ENCODE data around the gene ADO.

ADO gene

DNA sequence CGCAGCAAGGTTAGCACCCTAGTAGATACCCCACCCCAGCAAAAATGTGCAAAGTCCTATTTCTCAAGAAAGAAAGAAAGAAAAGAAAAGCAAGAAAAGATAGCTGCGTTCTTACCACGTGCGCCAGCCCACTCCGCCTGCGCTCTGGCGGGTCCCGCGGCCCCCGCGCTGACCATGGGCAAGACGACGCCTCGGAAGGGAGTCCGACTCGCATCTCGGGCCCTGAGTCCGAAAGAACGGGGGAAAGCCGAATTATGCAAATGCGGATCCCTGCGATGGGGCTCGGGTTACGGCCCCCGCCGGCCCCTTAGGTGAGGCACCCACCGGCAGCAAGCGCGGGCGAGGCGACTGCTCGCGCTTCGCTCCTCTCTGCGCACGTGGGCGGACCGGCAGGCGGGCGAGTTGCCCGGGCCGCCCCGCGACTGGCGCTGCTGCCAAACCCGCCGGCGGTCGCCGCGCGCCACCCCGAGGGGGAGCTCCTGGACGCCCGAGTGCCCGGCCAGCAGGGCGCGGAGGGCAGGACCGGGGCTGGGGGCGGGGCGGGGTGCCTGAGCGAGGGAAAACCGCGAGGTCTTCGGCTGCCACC, 14.0 kb downstream of the ADO start:
- Mint-ChIP-seq H3K9me3 (no peaks in the 10 kb centered on the region), H3K36me3 (ENCODE audit: low read depth) (peaks cover 23% of the 10 kb centered on the region), H3K4me1 (ENCODE audit: low read depth) (peaks cover 33% of the 10 kb centered on the region), H3K27ac (peak overlapping the region; percentile 94), H3K4me3 (peak overlapping the region; percentile 93), H3K27me3 (peaks cover 28% of the 10 kb centered on the region)

GRCh38 chr10:62819141-62819920, 14.8 kb downstream of the ADO start:
- H3K4me3 Mint-ChIP-seq, result peak overlapping the region; percentile 51
- H3K9me3 Mint-ChIP-seq, result no peaks in the 10 kb centered on the region
- peak overlapping the region; percentile 55 for H3K27ac Mint-ChIP-seq
- peaks cover 25% of the 10 kb centered on the region for H3K4me1 Mint-ChIP-seq (ENCODE audit: low read depth)
- H3K27me3 Mint-ChIP-seq, result peaks cover 28% of the 10 kb centered on the region
- H3K36me3 Mint-ChIP-seq (ENCODE audit: low read depth), result peaks cover 14% of the 10 kb centered on the region

GRCh38 chr10:62820586-62820985, 16.1 kb downstream of the ADO start:
- Mint-ChIP-seq H3K4me1 (ENCODE audit: low read depth) (peaks cover 24% of the 10 kb centered on the region), H3K4me3 (no peak overlapping the region), H3K27ac (no peak overlapping the region), H3K27me3 (peaks cover 28% of the 10 kb centered on the region), H3K9me3 (no peaks in the 10 kb centered on the region), H3K36me3 (ENCODE audit: low read depth) (peaks cover 6% of the 10 kb centered on the region)

DNA sequence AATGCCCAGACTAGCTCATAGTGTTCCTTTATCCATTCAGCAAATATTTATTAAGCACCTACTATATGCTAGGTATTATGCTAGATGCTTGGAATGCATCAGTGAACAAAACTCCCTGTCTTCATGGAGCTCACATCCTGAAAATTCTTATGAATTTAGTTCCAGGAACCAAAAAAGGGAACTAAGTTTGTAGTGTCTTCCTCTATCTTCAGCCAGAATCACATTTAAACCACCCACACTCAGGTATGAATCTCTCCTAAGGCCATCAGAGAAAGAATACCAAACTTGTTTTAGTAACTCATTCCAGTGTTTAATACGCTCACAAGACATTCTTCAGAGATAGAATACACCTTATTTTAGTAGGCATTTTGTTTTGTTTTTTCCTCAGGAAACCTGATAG, 21.8 kb downstream of the ADO start:
- no peak overlapping the region for H3K27ac Mint-ChIP-seq
- H3K27me3 Mint-ChIP-seq, result peaks cover 13% of the 10 kb centered on the region
- no peak overlapping the region for H3K4me3 Mint-ChIP-seq
- H3K4me1 Mint-ChIP-seq (ENCODE audit: low read depth), result no peaks in the 10 kb centered on the region
- no peaks in the 10 kb centered on the region for H3K36me3 Mint-ChIP-seq (ENCODE audit: low read depth)
- no peaks in the 10 kb centered on the region for H3K9me3 Mint-ChIP-seq

DNA sequence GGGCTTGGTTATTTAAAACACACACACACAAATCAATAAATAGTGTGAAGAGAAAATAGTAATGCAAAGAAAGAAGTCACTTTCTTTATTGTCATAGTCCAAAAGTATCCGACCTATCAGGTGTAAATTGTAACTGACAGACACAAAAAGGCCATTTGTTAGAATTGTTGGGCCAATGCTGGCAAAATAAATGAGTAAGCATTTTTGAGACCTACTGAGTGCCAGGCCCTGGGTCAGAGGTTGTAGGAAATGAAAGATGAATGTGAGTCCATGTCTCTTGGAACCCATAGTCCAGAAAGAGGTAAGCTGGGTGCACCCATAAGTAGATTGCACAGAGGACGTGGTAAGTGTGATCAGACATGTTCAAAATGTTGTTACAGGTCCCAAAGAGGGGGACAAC, 25.1 kb downstream of the ADO start:
- Mint-ChIP-seq H3K27me3 (peaks cover 16% of the 10 kb centered on the region), H3K9me3 (no peaks in the 10 kb centered on the region), H3K4me1 (ENCODE audit: low read depth) (no peaks in the 10 kb centered on the region), H3K4me3 (no peak overlapping the region), H3K27ac (no peak overlapping the region), H3K36me3 (ENCODE audit: low read depth) (no peaks in the 10 kb centered on the region)

- Mint-ChIP-seq H3K36me3 (ENCODE audit: low read depth) (no peaks in the 10 kb centered on the region), H3K27me3 (peaks cover 19% of the 10 kb centered on the region), H3K9me3 (no peaks in the 10 kb centered on the region), H3K4me3 (no peak overlapping the region), H3K27ac (no peak overlapping the region), H3K4me1 (ENCODE audit: low read depth) (no peaks in the 10 kb centered on the region)
Observed at GRCh38 chr10:62830679-62831078, 26.2 kb downstream of the ADO start.

GRCh38 chr10:62831346-62831745, 26.8 kb downstream of the ADO start:
- Mint-ChIP-seq H3K9me3 (no peaks in the 10 kb centered on the region), H3K4me3 (no peak overlapping the region), H3K4me1 (ENCODE audit: low read depth) (no peaks in the 10 kb centered on the region), H3K27ac (no peak overlapping the region), H3K27me3 (peaks cover 20% of the 10 kb centered on the region), H3K36me3 (ENCODE audit: low read depth) (no peaks in the 10 kb centered on the region)

DNA sequence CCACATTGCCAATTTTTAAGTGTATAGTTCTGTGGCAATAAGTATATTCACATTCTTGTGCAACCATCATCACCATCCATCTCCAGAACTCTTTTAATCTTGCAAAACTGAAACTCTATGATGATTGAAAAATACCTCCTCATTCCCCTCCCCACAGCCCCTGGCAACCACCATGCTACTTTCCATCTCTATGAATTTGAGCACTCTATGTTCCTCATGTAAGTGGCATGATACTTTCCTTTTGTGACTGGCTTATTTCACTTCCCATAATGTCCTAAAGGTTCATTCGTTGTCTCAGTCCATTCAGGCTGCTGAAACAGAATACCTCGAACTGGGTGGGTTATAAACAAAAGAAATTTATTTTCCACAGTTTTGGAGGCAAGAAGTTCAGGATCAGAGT, 35.1 kb downstream of the ADO start:
- Mint-ChIP-seq H3K9me3 (no peaks in the 10 kb centered on the region), H3K27ac (no peak overlapping the region), H3K27me3 (peaks cover 17% of the 10 kb centered on the region), H3K36me3 (ENCODE audit: low read depth) (no peaks in the 10 kb centered on the region), H3K4me1 (ENCODE audit: low read depth) (peaks cover 17% of the 10 kb centered on the region), H3K4me3 (no peak overlapping the region)

DNA sequence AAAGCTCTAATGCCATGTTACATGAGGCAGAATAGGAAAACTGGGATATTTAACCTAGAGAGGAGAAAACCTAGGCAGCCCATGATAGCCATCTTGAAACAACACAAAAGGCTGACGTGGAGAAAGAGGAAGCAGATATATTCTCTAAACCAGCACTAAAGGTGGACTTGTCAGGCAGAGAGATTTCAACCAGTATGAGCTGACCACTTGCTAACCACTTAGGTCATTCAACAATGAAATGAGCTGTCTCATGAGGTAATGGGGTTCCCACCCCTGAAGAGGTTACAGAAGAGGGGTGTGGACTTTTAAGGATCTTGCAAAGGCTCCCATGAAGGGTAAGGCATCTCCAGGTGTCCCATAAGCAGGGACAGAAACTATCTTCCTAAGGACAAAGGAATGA, 38.5 kb downstream of the ADO start:
- H3K9me3 Mint-ChIP-seq, result peaks cover 14% of the 10 kb centered on the region
- no peak overlapping the region for H3K27ac Mint-ChIP-seq
- peaks cover 12% of the 10 kb centered on the region for H3K27me3 Mint-ChIP-seq
- H3K4me3 Mint-ChIP-seq, result no peak overlapping the region
- peaks cover 4% of the 10 kb centered on the region for H3K36me3 Mint-ChIP-seq (ENCODE audit: low read depth)
- H3K4me1 Mint-ChIP-seq (ENCODE audit: low read depth), result peaks cover 26% of the 10 kb centered on the region

- peaks cover 15% of the 10 kb centered on the region for H3K9me3 Mint-ChIP-seq
- no peak overlapping the region for H3K4me3 Mint-ChIP-seq
- peaks cover 12% of the 10 kb centered on the region for H3K27me3 Mint-ChIP-seq
- H3K36me3 Mint-ChIP-seq (ENCODE audit: low read depth), result peaks cover 4% of the 10 kb centered on the region
- H3K27ac Mint-ChIP-seq, result no peak overlapping the region
- H3K4me1 Mint-ChIP-seq (ENCODE audit: low read depth), result peaks cover 26% of the 10 kb centered on the region
Observed at GRCh38 chr10:62843600-62843999, 39.1 kb downstream of the ADO start.

GRCh38 chr10:62844280-62845011, 39.9 kb downstream of the ADO start:
- Mint-ChIP-seq H3K9me3 (peaks cover 19% of the 10 kb centered on the region), H3K27me3 (peaks cover 15% of the 10 kb centered on the region), H3K4me3 (peak overlapping the region; percentile 8), H3K4me1 (ENCODE audit: low read depth) (peaks cover 26% of the 10 kb centered on the region), H3K27ac (peak overlapping the region; percentile 79), H3K36me3 (ENCODE audit: low read depth) (peaks cover 4% of the 10 kb centered on the region)

GRCh38 chr10:62847433-62847832, 42.9 kb downstream of the ADO start:
- Mint-ChIP-seq H3K4me1 (ENCODE audit: low read depth) (peaks cover 45% of the 10 kb centered on the region), H3K27me3 (peaks cover 7% of the 10 kb centered on the region), H3K36me3 (ENCODE audit: low read depth) (peaks cover 11% of the 10 kb centered on the region), H3K4me3 (no peak overlapping the region), H3K9me3 (peaks cover 20% of the 10 kb centered on the region), H3K27ac (no peak overlapping the region)

DNA sequence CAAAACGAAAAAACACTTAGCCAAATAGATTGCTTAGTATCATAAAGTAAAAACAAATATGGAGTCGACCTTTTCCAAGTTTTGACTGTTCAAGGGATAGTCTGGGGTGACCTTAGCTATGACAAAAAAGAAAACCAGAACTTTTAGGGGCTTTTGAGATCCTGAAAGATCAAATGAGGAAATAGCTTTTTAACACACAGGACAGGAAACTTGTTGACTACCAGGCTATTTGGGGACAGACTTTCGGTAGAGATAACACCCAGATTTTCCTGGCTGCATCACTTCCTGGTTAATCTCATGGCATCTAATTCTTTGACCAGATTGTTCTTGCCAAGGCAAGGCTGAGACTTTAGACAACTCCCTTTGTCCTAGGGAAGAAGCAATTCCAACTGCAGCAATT, 46.1 kb downstream of the ADO start:
- peaks cover 11% of the 10 kb centered on the region for H3K36me3 Mint-ChIP-seq (ENCODE audit: low read depth)
- peaks cover 7% of the 10 kb centered on the region for H3K27me3 Mint-ChIP-seq
- H3K4me1 Mint-ChIP-seq (ENCODE audit: low read depth), result peaks cover 53% of the 10 kb centered on the region
- peaks cover 20% of the 10 kb centered on the region for H3K9me3 Mint-ChIP-seq
- H3K27ac Mint-ChIP-seq, result peak overlapping the region; percentile 42
- H3K4me3 Mint-ChIP-seq, result peak overlapping the region; percentile 14

DNA sequence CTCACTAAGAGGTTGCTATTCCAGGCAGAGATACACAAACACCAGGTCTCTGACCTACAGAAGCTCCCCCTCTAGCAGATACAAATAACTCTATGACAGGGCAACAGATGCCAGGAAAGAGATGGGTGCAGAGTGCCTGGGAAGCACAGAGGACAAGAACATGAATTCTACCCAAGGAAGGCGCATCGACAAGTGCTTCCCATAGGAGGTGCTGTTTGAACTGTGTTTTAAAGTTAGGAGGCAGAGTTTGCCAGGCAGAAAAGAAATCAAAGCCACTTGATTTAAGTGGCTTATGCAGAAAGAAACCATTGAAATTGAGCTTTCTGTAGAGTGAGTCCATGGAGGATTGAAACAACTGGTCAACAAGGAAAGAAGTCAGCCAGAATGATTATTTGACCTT, 46.9 kb downstream of the ADO start:
- peaks cover 6% of the 10 kb centered on the region for H3K27me3 Mint-ChIP-seq
- H3K4me1 Mint-ChIP-seq (ENCODE audit: low read depth), result peaks cover 61% of the 10 kb centered on the region
- peaks cover 19% of the 10 kb centered on the region for H3K9me3 Mint-ChIP-seq
- H3K27ac Mint-ChIP-seq, result peak overlapping the region; percentile 68
- peaks cover 11% of the 10 kb centered on the region for H3K36me3 Mint-ChIP-seq (ENCODE audit: low read depth)
- peak overlapping the region; percentile 20 for H3K4me3 Mint-ChIP-seq

- Mint-ChIP-seq H3K27me3 (peaks cover 4% of the 10 kb centered on the region), H3K27ac (peak overlapping the region; percentile 97), H3K4me3 (peak overlapping the region; percentile 78), H3K4me1 (ENCODE audit: low read depth) (peaks cover 74% of the 10 kb centered on the region), H3K9me3 (peaks cover 5% of the 10 kb centered on the region), H3K36me3 (ENCODE audit: low read depth) (peaks cover 7% of the 10 kb centered on the region)
Observed at GRCh38 chr10:62852961-62853702, 48.6 kb downstream of the ADO start.
